Activated CD4-positive, alpha-beta T cell treated with anti-CD3 and anti-CD28 coated beads, Interleukin-2, Interleukin-4, amounts not matched to agents 100 ng/mL and 50 ng/mL, durations not matched to agents 16 hours and 8 hours (primary cell): ENCODE measurements around the gene USP32.
A peak's percentile ranks its signal among the peaks of the same experiment; 100 is the strongest.

ENCODE experiments used
- DNase-seq: peaks from one replicate; pipeline ENCODE4 v3.0.0-alpha.2; 2020; ENCODE audit warnings: low spot score

USP32 gene

GRCh38 chr17:60134396-60135150 lies 257.4 kb downstream of the USP32 start:
- DNase-seq: peak; percentile 19

DNA sequence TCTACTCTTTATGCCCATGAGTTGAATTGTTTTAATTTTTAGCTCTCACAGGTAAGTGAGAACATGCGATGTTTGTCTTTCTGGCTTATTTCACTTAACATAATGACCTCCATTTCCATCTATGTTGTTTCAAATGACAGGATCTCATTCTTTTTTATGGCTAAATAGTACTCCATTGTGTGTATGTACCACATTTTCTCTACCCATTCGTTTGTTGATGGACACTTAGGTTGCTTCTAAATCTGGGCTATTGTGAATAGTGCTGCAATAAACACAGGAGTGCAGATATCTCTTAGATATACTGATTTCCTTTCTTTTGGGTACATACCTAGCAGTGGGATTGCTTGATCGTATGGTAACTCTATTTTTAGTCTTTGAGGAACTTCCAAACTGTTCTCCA lies 261.5 kb downstream of the USP32 start:
- no peak for DNase-seq

GRCh38 chr17:60129164-60129563 lies 262.8 kb downstream of the USP32 start:
- no peak for DNase-seq
